Mammary epithelial cell (primary cell): ENCODE data around the gene UVSSA.

Experiments used
- CTCF ChIP-seq, 2 donors: IDR thresholded peaks in 1 of 2; conservative IDR thresholded peaks in 1 of 2; 2 replicates each; pipeline ENCODE4 v1.5.1; 2011 to 2012; ENCODE audit warnings: inconsistent platforms in 2 of 2, low read length in 2 of 2, mild to moderate bottlenecking in 2 of 2, control low read depth in 1 of 2, low read depth in 1 of 2; ENCODE audit not compliant: insufficient read depth in 1 of 2; ENCODE audit errors: extremely low read depth in 1 of 2
- EZH2 ChIP-seq: IDR thresholded peaks from 2 replicates; pipeline ENCODE4 v1.6.1; 2012; ENCODE audit warnings: low read length, inconsistent platforms, borderline replicate concordance

GRCh38 chr4:1367936-1368289 lies 20.9 kb downstream of the UVSSA start:
- TF ChIP-seq CTCF (conservative IDR thresholded peaks at IDR 0.05 in 1 of 2, IDR thresholded peaks at IDR 0.05 in 1 of 2; ENCODE audit: extremely low read depth in 1 of 2, insufficient read depth in 1 of 2, low read depth in 1 of 2, low read length in 2 of 2) = no peak
- TF ChIP-seq EZH2 = no peak
